Gastrocnemius medialis (tissue), 4 donors: ENCODE measurements around the gene CTIF. TPM values are rescaled to one million over a fixed set of nuclear protein-coding genes. Genes with fewer than 3 reads are reported as not detected.

Source experiments
- ATAC-seq, 2 donors: fragments of 150-250 bp; one replicate each; pipeline ENCODE4 v1.9.1; 2016
- DNase-seq, 2 donors: peaks; one replicate each; pipeline ENCODE4 v3.0.0-alpha.2; 2019
- H3K27ac ChIP-seq, 4 donors: fragments of 200-600 bp; sonication (generic); 1 replicate in 1 of 4; 2 replicates in 3 of 4; pipeline ENCODE4 v1.5.1; 2016 to 2018; ENCODE audit warnings: mild to moderate bottlenecking in 2 of 4, moderate library complexity in 1 of 4
- H3K27me3 ChIP-seq, 3 donors: fragments of 200-600 bp; sonication (generic) in 2 of 3; 1 replicate in 1 of 3; 2 replicates in 2 of 3; pipeline versions ENCODE4 v1.5.1 to v1.6.0; 2016 to 2019; ENCODE audit warnings: mild to moderate bottlenecking in 1 of 3, moderate library complexity in 1 of 3
- H3K36me3 ChIP-seq, 2 donors: fragments of 200-600 bp; sonication (generic) in 1 of 2; one replicate each; pipeline ENCODE4 v1.5.1; 2017 to 2018
- H3K4me1 ChIP-seq, 2 donors: fragments of 200-600 bp; sonication (generic) in 1 of 2; one replicate each; pipeline ENCODE4 v1.5.1; 2016 to 2017; ENCODE audit warnings: mild to moderate bottlenecking in 2 of 2
- H3K4me3 ChIP-seq, 4 donors: fragments of 200-600 bp; sonication (generic) in 3 of 4; 1 replicate in 1 of 4; 2 replicates in 3 of 4; pipeline ENCODE4 v1.5.1; 2016 to 2019; ENCODE audit warnings: mild to moderate bottlenecking in 2 of 4
- H3K9me3 ChIP-seq, 3 donors: fragments of 200-600 bp; sonication (generic) in 2 of 3; 1 replicate in 1 of 3; 2 replicates in 2 of 3; pipeline ENCODE4 v1.5.1; 2016 to 2019
- CTCF ChIP-seq, 5 experiments: fragments of 450-650 bp in 3 of 5; fragments of 200-600 bp in 2 of 5; sonication (generic) in 2 of 5; IDR thresholded peaks in 4 of 5; conservative IDR thresholded peaks in 1 of 5; 1 replicate in 4 of 5; 2 replicates in 1 of 5; pipeline ENCODE4 v1.5.1; 2016 to 2019; ENCODE audit warnings: antibody characterized with exemption in 5 of 5, mild to moderate bottlenecking in 3 of 5, moderate library complexity in 3 of 5
- POLR2A ChIP-seq, 2 donors: fragments of 450-650 bp; IDR thresholded peaks; one replicate each; pipeline ENCODE4 v1.6.1; 2017; ENCODE audit warnings: antibody characterized with exemption in 2 of 2, mild to moderate bottlenecking in 2 of 2, moderate library complexity in 2 of 2
- in situ Hi-C, 4 donors: fragments of 200-750 bp; cut with MboI; loops; one replicate each; pipeline versions ENCODE4 v1.15.0 to v1.8.0; 2017; ENCODE audit warnings: low sequenced_read_pairs in 4 of 4
- intact Hi-C: fragments of 100-400 bp; cut with DNase I; formaldehyde crosslinking; loops from one replicate; pipeline ENCODE4 v1.15.1; 2023; ENCODE audit warnings: low total_unique reads
- total RNA-seq, 4 donors: library from RNA; depleted of rRNA; stranded (reverse); fragments of >200 nt; gene quantifications; one replicate each; pipeline versions ENCODE4 v1.1.0 to v1.2.3, GENCODE V29; 2016

CTIF gene
- total RNA-seq, 4 donors from 2014 or later: 20.2 to 35.4 (median 23.1) TPM

DNA sequence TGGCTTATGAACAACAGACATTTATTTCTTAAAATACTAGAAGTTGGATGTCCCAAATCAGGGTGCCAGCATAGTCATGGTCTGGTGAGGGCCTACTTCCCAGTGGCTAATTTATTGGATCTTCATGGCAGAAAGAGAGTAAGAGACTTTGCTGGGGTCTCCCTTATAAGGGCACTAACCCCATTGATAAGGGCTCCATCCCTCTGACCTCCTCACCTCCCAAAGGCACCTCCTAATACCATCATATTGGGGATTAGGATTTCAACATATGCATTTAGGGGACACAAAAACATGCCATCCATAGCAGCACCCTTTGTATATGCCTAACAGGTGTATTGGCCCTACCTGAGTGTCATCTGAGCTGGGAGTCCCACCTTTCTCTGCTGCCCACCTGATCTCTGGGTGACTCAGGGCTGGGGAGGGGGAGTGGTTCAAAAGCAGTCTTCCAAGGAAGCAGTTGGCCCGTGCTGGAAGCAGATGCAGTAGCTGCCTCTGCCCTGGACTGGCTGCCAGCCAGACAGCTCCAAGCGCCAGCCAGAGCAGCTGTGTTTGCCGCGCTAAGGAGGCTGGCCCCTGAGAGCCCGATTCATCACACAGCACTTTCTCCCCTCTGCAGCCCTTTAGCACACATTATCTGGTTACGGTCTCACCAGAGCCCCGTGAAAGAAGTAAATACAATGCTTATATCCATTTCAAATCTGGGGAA is 327.4 kb downstream of the CTIF start:
- Histone ChIP-seq H3K27ac (no peak overlapping the region), H3K4me3 (no peak overlapping the region), H3K27me3 (no peaks in the 10 kb centered on the region), H3K4me1 (peaks cover 4 to 7% of the 10 kb centered on the region in 2 donors), H3K36me3 (no peaks in the 10 kb centered on the region), H3K9me3 (no peaks in the 10 kb centered on the region)
- ATAC-seq (peak; percentile 61 to 80), DNase-seq (peak in 1 of 2 donors; percentile 64)
- intact Hi-C loops (no loop called here), in situ Hi-C loops (no loop called here)
- TF ChIP-seq POLR2A (IDR thresholded peaks at IDR 0.05) (no peak), CTCF (IDR thresholded peaks at IDR 0.05 in 4 of 5, conservative IDR thresholded peaks at IDR 0.05 in 1 of 5) (no peak)

- DNase-seq: no peak
- Histone ChIP-seq H3K4me3 (no peak overlapping the region), H3K36me3 (no peaks in the 10 kb centered on the region), H3K4me1 (peaks cover 4 to 7% of the 10 kb centered on the region in 2 donors), H3K9me3 (no peaks in the 10 kb centered on the region), H3K27me3 (no peaks in the 10 kb centered on the region), H3K27ac (no peak overlapping the region)
- intact Hi-C loops: no loop called here
- ATAC-seq: no peak
- in situ Hi-C loops: no loop called here
- TF ChIP-seq CTCF (IDR thresholded peaks at IDR 0.05 in 4 of 5, conservative IDR thresholded peaks at IDR 0.05 in 1 of 5) (no peak), POLR2A (IDR thresholded peaks at IDR 0.05) (no peak)
Observed at GRCh38 chr18:48866856-48867255, 328.0 kb downstream of the CTIF start.

- DNase-seq (no peak), ATAC-seq (no peak)
- Histone ChIP-seq H3K27ac (no peak overlapping the region), H3K4me3 (no peak overlapping the region), H3K36me3 (no peaks in the 10 kb centered on the region), H3K4me1 (peaks cover 4 to 7% of the 10 kb centered on the region in 2 donors), H3K27me3 (no peaks in the 10 kb centered on the region), H3K9me3 (no peaks in the 10 kb centered on the region)
- intact Hi-C loops (no loop called here), in situ Hi-C loops (no loop called here)
- TF ChIP-seq CTCF (IDR thresholded peaks at IDR 0.05 in 4 of 5, conservative IDR thresholded peaks at IDR 0.05 in 1 of 5): no peak
- no peak for TF ChIP-seq POLR2A (IDR thresholded peaks at IDR 0.05)
Observed at GRCh38 chr18:48867978-48868377, 329.1 kb downstream of the CTIF start.

- Histone ChIP-seq H3K36me3 (no peaks in the 10 kb centered on the region), H3K27me3 (no peaks in the 10 kb centered on the region), H3K27ac (no peak overlapping the region), H3K4me1 (peaks cover 4 to 7% of the 10 kb centered on the region in 2 donors), H3K4me3 (no peak overlapping the region), H3K9me3 (no peaks in the 10 kb centered on the region)
- TF ChIP-seq POLR2A (IDR thresholded peaks at IDR 0.05) (no peak), CTCF (IDR thresholded peaks at IDR 0.05 in 4 of 5, conservative IDR thresholded peaks at IDR 0.05 in 1 of 5) (no peak)
- in situ Hi-C loops: no loop called here
- DNase-seq: no peak
- intact Hi-C loops: no loop called here
- no peak for ATAC-seq
Observed at GRCh38 chr18:48868468-48869466, 329.9 kb downstream of the CTIF start.
